Vagina (tissue), 2 donors: Measurements from ENCODE around the gene C3orf22.

Source experiments
- CTCF ChIP-seq, 3 experiments: fragments of 450-650 bp in 2 of 3; fragments of 200-600 bp in 1 of 3; sonication (generic) in 1 of 3; IDR thresholded peaks; one replicate each; pipeline ENCODE4 v1.5.1; 2017 to 2019; ENCODE audit warnings: antibody characterized with exemption in 3 of 3, mild to moderate bottlenecking in 2 of 3, moderate library complexity in 2 of 3
- POLR2A ChIP-seq, 2 donors: fragments of 450-650 bp; IDR thresholded peaks; one replicate each; pipeline ENCODE4 v1.6.1; 2017; ENCODE audit warnings: antibody characterized with exemption in 2 of 2, mild to moderate bottlenecking in 2 of 2, moderate library complexity in 2 of 2

GRCh38 chr3:126546549-126547239 lies 12.0 kb downstream of the C3orf22 start:
- TF ChIP-seq CTCF (IDR thresholded peaks at IDR 0.05) (no peak), POLR2A (IDR thresholded peaks at IDR 0.05) (no peak)
